ENCODE measurements around the gene AKT1.

The AKT1 gene

GRCh38 chr14:104746934-104747481 lies 48.5 kb downstream of the AKT1 start:
- no peak for TF ChIP-seq CTCF (IDR thresholded peaks at IDR 0.05; ENCODE audit: insufficient read depth, missing control alignments)
- no peak for DNase-seq (ENCODE audit: insufficient read length, low spot score)
- FAIRE-seq = no peak

GRCh38 chr14:104746071-104746545 lies 49.4 kb downstream of the AKT1 start:
- FAIRE-seq (no peak), DNase-seq (ENCODE audit: insufficient read length, low spot score) (no peak)

GRCh38 chr14:104745431-104745830 lies 50.1 kb downstream of the AKT1 start:
- FAIRE-seq = no peak
- DNase-seq (ENCODE audit: insufficient read length, low spot score) = no peak
- no peak for TF ChIP-seq CTCF (IDR thresholded peaks at IDR 0.05; ENCODE audit: insufficient read depth, missing control alignments)

More at GRCh38 chr14:104746071-104746545, 49.4 kb downstream of the AKT1 start:
- TF ChIP-seq CTCF (IDR thresholded peaks at IDR 0.05; ENCODE audit: insufficient read depth, missing control alignments) = no peak

- no peak for TF ChIP-seq CTCF (IDR thresholded peaks at IDR 0.05; ENCODE audit: insufficient read depth, missing control alignments)
- no peak for DNase-seq (ENCODE audit: insufficient read length, low spot score)
- FAIRE-seq = no peak
Observed at GRCh38 chr14:104744484-104744883, 51.1 kb downstream of the AKT1 start.

GRCh38 chr14:104743461-104744380 lies 51.8 kb downstream of the AKT1 start:
- DNase-seq (ENCODE audit: insufficient read length, low spot score) (no peak), FAIRE-seq (no peak)
- TF ChIP-seq CTCF (IDR thresholded peaks at IDR 0.05; ENCODE audit: insufficient read depth, missing control alignments) = no peak

- no peak for DNase-seq (ENCODE audit: insufficient read length, low spot score)
- no peak for TF ChIP-seq CTCF (IDR thresholded peaks at IDR 0.05; ENCODE audit: insufficient read depth, missing control alignments)
- FAIRE-seq = no peak
Observed at GRCh38 chr14:104742586-104743455, 52.7 kb downstream of the AKT1 start.

Measured in D721Med (cell line).